Measurements from ENCODE around the gene RPS2.

The RPS2 gene

GRCh38 chr16:1980770-1981087 lies 16.1 kb upstream of the RPS2 start:
- DNase-seq: no peak

DNA sequence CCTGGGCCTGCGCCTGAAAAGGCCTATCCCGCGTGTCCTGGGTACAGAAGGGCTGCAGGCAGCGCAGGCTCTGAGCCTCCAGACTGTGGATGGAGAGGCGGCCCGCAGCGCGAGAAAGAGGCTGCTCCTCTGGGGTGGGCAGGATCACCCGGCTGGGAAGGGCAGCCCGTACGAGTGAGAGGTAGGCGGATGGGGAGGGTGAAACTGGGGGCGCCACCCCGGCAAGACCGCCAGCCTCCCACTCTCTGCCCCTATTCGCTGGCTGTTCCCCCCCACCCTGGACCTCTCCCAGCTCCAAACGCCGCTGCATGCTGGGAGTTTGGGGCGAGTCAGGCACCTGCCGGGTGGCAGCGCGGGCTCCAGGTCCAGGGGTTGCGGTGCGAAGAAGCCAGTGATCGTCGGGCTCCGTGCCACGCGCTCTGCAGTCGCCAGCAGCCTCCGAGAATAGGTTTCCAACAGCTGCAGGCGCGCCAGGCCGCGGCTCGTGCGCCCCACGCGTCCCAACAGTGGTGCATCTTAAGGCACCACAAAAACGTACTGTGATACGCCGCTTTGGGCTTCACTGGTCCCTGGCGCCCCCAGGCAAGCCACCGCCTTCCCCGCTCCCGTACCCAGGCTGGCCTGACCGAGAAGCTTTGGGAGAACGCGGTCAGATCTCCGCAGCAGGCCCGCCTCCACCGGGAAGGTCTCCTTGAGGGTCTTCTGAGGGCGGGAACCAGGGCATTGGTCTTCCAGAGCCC lies 15.6 kb upstream of the RPS2 start:
- no peak for DNase-seq

- peak in 1 of 2 donors; percentile 41 for DNase-seq
Measured at GRCh38 chr16:1979271-1980029, 14.8 kb upstream of the RPS2 start.

- no peak for DNase-seq
Measured at GRCh38 chr16:1978476-1979120, 14.0 kb upstream of the RPS2 start.

- DNase-seq: no peak
Measured at GRCh38 chr16:1977875-1978268, 13.2 kb upstream of the RPS2 start.

DNA sequence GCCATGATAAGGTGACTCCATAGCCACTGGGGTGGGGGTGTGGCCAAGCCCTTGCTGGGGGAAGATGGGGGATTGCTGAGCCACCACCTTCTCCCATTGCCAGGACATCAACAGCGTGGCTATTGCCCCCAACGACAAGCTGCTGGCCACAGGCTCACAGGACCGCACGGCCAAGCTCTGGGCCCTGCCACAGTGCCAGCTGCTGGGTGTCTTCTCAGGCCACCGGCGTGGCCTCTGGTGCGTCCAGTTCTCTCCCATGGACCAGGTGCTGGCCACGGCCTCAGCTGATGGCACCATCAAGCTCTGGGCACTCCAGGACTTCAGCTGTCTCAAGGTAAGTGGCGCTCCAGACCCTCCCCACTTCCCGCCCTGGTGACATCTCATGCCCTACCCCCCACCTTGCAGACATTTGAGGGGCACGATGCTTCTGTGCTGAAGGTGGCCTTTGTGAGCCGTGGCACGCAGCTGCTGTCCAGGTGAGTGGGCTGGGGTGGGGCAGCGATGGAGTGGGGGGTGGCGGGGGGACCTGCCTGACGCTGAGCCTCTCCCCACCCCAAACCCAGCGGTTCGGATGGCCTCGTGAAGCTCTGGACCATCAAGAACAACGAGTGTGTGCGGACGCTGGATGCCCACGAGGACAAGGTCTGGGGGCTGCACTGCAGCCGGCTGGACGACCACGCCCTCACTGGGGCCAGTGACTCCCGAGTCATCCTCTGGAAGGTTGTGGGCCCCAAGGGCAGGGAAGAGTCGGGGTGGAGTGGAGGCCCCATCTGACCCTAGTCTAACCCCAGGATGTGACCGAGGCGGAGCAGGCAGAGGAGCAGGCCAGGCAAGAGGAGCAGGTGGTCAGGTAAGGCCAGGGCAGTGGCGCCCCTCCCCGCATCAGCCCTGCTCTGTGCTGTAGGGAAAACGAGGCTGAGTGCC lies 12.6 kb upstream of the RPS2 start:
- DNase-seq: no peak

DNA sequence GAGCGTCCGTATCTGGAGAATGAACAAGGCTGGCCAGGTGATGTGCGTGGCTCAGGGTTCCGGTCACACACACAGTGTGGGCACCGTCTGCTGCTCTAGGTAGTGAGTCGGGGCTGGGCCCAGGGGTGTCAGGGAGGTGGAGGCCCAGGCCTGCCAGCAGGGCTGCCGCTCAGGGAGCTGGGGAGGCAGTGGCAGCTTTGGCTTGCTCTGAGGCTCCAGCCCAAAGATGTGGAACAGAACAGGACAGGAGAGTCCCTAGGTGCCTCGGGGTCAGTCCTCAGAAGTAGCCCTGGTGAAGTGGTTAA lies 11.5 kb upstream of the RPS2 start:
- DNase-seq: no peak

DNA sequence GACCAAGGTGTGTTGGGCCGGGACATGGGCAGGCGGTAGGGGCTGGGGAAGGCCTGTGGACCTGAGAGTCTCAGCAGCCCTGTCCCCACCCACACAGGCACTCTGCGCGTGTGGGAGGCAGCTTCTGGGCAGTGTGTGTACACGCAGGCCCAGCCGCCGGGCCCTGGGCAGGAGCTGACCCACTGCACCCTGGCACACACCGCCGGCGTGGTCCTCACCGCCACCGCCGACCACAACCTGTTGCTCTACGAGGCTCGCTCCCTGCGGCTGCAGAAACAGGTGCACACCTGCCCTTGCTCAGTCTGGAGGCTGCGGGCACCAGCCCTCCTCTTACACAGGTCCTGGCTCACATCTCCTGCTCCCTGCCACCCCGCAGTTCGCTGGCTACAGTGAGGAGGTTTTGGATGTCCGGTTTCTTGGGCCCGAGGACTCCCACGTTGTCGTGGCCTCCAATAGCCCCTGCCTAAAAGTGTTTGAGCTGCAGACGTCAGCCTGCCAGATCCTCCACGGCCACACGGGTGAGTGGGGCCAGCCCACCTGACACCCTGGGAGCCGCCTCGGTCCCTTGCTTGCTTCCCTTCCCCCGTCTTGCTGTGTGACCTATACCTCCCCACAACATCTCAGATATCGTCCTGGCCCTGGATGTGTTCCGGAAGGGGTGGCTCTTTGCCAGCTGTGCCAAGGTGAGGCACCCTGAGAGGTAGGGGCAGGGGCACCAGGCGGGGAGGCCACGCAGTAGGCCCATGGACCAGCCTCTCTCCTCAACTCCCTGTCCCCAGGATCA lies 11.0 kb upstream of the RPS2 start:
- DNase-seq: no peak

- no peak for DNase-seq
Measured at GRCh38 chr16:1974157-1975070, 9.8 kb upstream of the RPS2 start.

DNA sequence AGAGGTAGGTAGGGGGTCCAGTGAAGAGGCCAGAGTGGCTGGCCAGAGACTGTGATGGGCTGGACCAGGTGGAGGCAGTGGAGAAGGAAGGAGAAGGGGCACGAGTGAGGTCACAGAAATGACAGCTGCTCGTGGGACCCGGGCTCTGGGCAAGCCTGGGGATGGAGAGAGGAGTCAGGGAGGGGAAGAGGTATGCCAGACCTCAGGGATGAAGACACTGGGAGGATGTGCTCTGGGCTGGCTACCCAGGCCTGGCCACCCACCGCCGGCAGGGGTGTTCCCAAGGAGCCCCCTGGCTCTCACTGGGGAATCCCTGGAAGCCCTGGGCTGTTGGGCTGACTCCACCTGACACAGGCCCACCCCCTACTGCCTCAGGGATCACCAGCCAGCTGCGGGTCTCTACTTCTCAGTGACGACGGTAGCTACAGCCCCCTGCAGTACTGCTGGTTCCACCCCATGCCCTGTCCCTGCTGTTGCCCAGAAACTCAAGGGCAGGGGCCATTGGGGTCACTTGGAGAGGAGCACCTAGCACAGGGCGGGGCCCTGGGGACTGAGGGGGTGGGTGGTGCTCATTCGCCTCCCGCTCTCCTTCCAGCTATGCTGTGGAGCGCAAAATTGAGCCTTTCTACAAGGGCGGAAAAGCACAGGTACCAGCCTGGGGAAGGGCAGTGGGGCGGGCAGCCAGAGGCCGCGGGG lies 9.0 kb upstream of the RPS2 start:
- DNase-seq: no peak

DNA sequence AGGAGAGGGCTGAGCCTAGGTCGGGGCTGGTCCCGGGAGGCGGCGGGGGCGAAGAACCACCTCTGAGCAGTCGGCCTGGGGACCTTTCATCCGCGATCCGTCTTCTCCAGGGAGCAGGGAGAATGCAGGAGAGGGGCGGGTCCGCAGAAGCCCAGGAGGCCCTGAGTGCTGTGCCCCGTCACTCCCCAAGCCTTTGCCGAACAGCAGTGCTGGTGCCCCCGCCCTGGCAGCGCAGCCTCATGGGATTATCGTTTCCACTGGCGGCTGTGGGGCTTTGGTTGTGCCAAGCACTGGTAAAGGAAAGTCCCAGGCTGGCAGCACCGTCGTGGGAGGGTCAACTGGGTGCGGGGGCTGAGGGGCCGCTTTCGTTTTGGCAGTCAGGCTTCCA lies 7.9 kb upstream of the RPS2 start:
- no peak for DNase-seq

DNA sequence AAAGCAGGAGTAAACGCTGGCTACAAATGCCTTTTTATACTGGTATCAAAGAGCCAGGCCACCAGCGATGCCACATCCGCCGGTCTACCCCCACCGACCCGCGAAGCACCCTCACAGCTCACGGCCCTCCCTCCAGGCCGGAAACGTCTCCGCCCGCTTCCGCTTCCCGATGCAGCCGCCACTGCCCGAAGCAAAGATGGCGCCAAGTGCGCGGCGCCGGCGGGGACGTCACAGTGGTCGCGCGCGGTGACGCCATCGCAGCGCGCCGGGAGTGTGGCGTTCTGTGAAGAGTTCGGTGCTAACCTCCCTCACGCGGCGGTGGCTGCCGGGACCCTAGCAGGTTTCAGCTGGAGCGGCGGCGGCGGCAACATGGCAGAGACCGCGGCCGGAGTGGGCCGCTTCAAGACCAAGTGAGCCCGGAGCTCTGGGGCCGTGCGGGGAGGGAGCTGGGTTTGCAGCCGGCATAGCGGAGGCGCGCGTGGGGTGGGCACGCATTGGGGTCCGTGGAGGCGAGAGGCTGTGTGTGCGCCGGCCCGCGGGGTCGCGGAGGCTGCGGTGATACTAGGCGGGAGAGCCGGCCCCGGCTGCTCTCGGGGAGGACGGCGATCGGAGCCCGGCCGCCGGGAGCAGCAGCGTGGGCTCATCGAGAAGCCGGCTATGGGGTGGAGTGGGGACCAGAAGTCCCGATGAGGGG lies 7.3 kb upstream of the RPS2 start, which contains the start of gene TBL3:
TBL3 (plus strand) TSS at position 258 of the 694 bp plus-strand sequence; CDS start at position 370, 112 bp downstream.
- DNase-seq: peak; percentile 96 to 97

GRCh38 chr16:1968146-1968953 lies 3.7 kb upstream of the RPS2 start:
- no peak for DNase-seq

GRCh38 chr16:1966460-1966859 lies 1.8 kb upstream of the RPS2 start, which contains the start of gene RNF151:
RNF151 (plus strand) TSS chr16:1966856; CDS start chr16:1966882, 26 bp downstream.
- DNase-seq: no peak

- peak in 1 of 2 donors; percentile 21 for DNase-seq
Measured at GRCh38 chr16:1965396-1966001, 873 bp upstream of the RPS2 start.

GRCh38 chr16:1963806-1964505 lies 670 bp downstream of the RPS2 start:
- peak; percentile 36 to 57 for DNase-seq
